Peyer's patch (tissue), 4 donors: ENCODE measurements around the gene CFDP1. TPM values are rescaled to one million over a fixed set of nuclear protein-coding genes. Genes with fewer than 3 reads are reported as not detected.

ENCODE experiments used
- DNase-seq, 3 donors: peaks; one replicate each; pipeline ENCODE4 v3.0.0-alpha.2; 2017 to 2019
- H3K27ac ChIP-seq, 4 donors: fragments of 200-600 bp; sonication (generic); one replicate each; pipeline ENCODE4 v1.5.1; 2016 to 2019
- H3K27me3 ChIP-seq, 2 donors: fragments of 200-600 bp; sonication (generic); one replicate each; pipeline ENCODE4 v1.5.1; 2019
- H3K36me3 ChIP-seq, 3 donors: fragments of 200-600 bp; sonication (generic); one replicate each; pipeline ENCODE4 v1.5.1; 2016 to 2019
- H3K4me1 ChIP-seq, 4 donors: fragments of 200-600 bp; sonication (generic); one replicate each; pipeline ENCODE4 v1.5.1; 2016 to 2019
- H3K4me3 ChIP-seq, 4 donors: fragments of 200-600 bp; sonication (generic); 1 replicate in 3 of 4; 2 replicates in 1 of 4; pipeline ENCODE4 v1.5.1; 2016 to 2019; ENCODE audit warnings: mild to moderate bottlenecking in 1 of 4
- H3K9me3 ChIP-seq, 4 donors: fragments of 200-600 bp; sonication (generic); one replicate each; pipeline ENCODE4 v1.5.1; 2016 to 2019; ENCODE audit warnings: mild to moderate bottlenecking in 1 of 4
- CTCF ChIP-seq, 6 experiments: fragments of 450-650 bp in 4 of 6; fragments of 200-600 bp in 2 of 6; sonication (generic) in 1 of 6; IDR thresholded peaks; one replicate each; pipeline ENCODE4 v1.5.1; 2017 to 2019; ENCODE audit warnings: antibody characterized with exemption in 6 of 6, mild to moderate bottlenecking in 3 of 6, moderate library complexity in 1 of 6
- POLR2A ChIP-seq, 2 donors: fragments of 450-650 bp; IDR thresholded peaks; one replicate each; pipeline ENCODE4 v1.5.1; 2017; ENCODE audit warnings: antibody characterized with exemption in 2 of 2, mild to moderate bottlenecking in 2 of 2, moderate library complexity in 2 of 2
- total RNA-seq, 4 donors: library from RNA; depleted of rRNA; stranded (reverse); fragments of >200 nt; gene quantifications; one replicate each; pipeline ENCODE4 v1.1.0, GENCODE V29; 2016

CFDP1 gene
- total RNA-seq, 4 donors from 2014 or later = 125 to 205 (median 156) TPM

GRCh38 chr16:75372236-75372856 lies 61.0 kb downstream of the CFDP1 start:
- no peak overlapping the region for H3K27ac ChIP-seq

GRCh38 chr16:75371171-75371570 lies 62.1 kb downstream of the CFDP1 start:
- no peak overlapping the region for H3K27ac ChIP-seq

More at GRCh38 chr16:75372236-75372856, 61.0 kb downstream of the CFDP1 start:
- Histone ChIP-seq H3K4me1 (no peaks in the 10 kb centered on the region), H3K4me3 (no peak overlapping the region), H3K27me3 (no peaks in the 10 kb centered on the region), H3K36me3 (no peaks in the 10 kb centered on the region), H3K9me3 (no peaks in the 10 kb centered on the region)
- no peak for DNase-seq
- TF ChIP-seq POLR2A (IDR thresholded peaks at IDR 0.05) (no peak), CTCF (IDR thresholded peaks at IDR 0.05) (no peak)

GRCh38 chr16:75364286-75364791 lies 69.0 kb downstream of the CFDP1 start:
- Histone ChIP-seq H3K27ac (no peak overlapping the region), H3K9me3 (no peaks in the 10 kb centered on the region), H3K27me3 (no peaks in the 10 kb centered on the region), H3K4me1 (no peaks in the 10 kb centered on the region), H3K4me3 (no peak overlapping the region), H3K36me3 (no peaks in the 10 kb centered on the region)
- TF ChIP-seq CTCF (IDR thresholded peaks at IDR 0.05) (no peak), POLR2A (IDR thresholded peaks at IDR 0.05) (no peak)
- no peak for DNase-seq

More at GRCh38 chr16:75371171-75371570, 62.1 kb downstream of the CFDP1 start:
- H3K27me3 ChIP-seq = no peaks in the 10 kb centered on the region
- TF ChIP-seq POLR2A (IDR thresholded peaks at IDR 0.05) (no peak), CTCF (IDR thresholded peaks at IDR 0.05) (no peak)
- no peak overlapping the region for H3K4me3 ChIP-seq
- no peaks in the 10 kb centered on the region for H3K36me3 ChIP-seq
- no peak for DNase-seq
- H3K4me1 ChIP-seq = no peaks in the 10 kb centered on the region
- no peaks in the 10 kb centered on the region for H3K9me3 ChIP-seq

GRCh38 chr16:75362846-75363245 lies 70.5 kb downstream of the CFDP1 start:
- no peaks in the 10 kb centered on the region for H3K36me3 ChIP-seq
- no peak overlapping the region for H3K27ac ChIP-seq
- no peaks in the 10 kb centered on the region for H3K9me3 ChIP-seq
- DNase-seq = no peak
- H3K4me1 ChIP-seq = no peaks in the 10 kb centered on the region
- H3K4me3 ChIP-seq = no peak overlapping the region
- no peaks in the 10 kb centered on the region for H3K27me3 ChIP-seq
- TF ChIP-seq POLR2A (IDR thresholded peaks at IDR 0.05) = no peak
- TF ChIP-seq CTCF (IDR thresholded peaks at IDR 0.05) = no peak

- TF ChIP-seq POLR2A (IDR thresholded peaks at IDR 0.05) (no peak), CTCF (IDR thresholded peaks at IDR 0.05) (no peak)
- H3K27me3 ChIP-seq = no peaks in the 10 kb centered on the region
- H3K27ac ChIP-seq = no peak overlapping the region
- no peaks in the 10 kb centered on the region for H3K4me1 ChIP-seq
- no peaks in the 10 kb centered on the region for H3K9me3 ChIP-seq
- no peaks in the 10 kb centered on the region for H3K36me3 ChIP-seq
- no peak for DNase-seq
- no peak overlapping the region for H3K4me3 ChIP-seq
These were observed 71.4 kb downstream of the CFDP1 start for GRCh38 chr16:75361936-75362335.
